Activated CD4-positive, alpha-beta T cell treated with anti-CD3 and anti-CD28 coated beads, Interleukin-10, Interleukin-2, amounts not matched to agents 100 ng/mL and 50 ng/mL, durations not matched to agents 16 hours and 8 hours (primary cell): ENCODE data around the gene MEIOB.
"Not testable (repeated sequence)": the region's sequence is repeated elsewhere in the genome, so short reads cannot be mapped to it uniquely, and the experiment has no call there.

ENCODE experiments used
- DNase-seq: peaks from one replicate; pipeline ENCODE4 v3.0.0-alpha.2; 2020

MEIOB gene

GRCh38 chr16:1871974-1872635 lies at the start of gene MEIOB:
Gene MEIOB, minus strand, starts transcription at chr16:1872164. Its CDS starts 3,989 bp downstream, at chr16:1868175.
- peak; percentile 17 for DNase-seq

GRCh38 chr16:1920727-1921171 lies 48.8 kb upstream of the MEIOB start:
- peak; percentile 36 for DNase-seq

- not testable (repeated sequence) for DNase-seq
Measured at GRCh38 chr16:1920122-1920521, 48.2 kb upstream of the MEIOB start.

- no peak for DNase-seq
Measured at GRCh38 chr16:1919327-1919998, 47.5 kb upstream of the MEIOB start.

GRCh38 chr16:1918351-1919326 lies 46.7 kb upstream of the MEIOB start, which contains the start of gene HS3ST6:
Gene HS3ST6, minus strand, starts transcription at chr16:1918415. Its CDS starts 92 bp downstream, at chr16:1918323.
- no peak for DNase-seq

- no peak for DNase-seq
Measured at GRCh38 chr16:1917665-1918350, 45.8 kb upstream of the MEIOB start.

- DNase-seq, result no peak
Measured at GRCh38 chr16:1917056-1917664, 45.2 kb upstream of the MEIOB start.

- DNase-seq, result no peak
Measured at GRCh38 chr16:1916640-1916990, 44.7 kb upstream of the MEIOB start.

- DNase-seq, result no peak
Measured at GRCh38 chr16:1915732-1916639, 44.0 kb upstream of the MEIOB start.

- no peak for DNase-seq
Measured at GRCh38 chr16:1914988-1915387, 43.0 kb upstream of the MEIOB start.

- DNase-seq, result no peak
Measured at GRCh38 chr16:1914084-1914608, 42.2 kb upstream of the MEIOB start.

GRCh38 chr16:1913327-1914083 lies 41.5 kb upstream of the MEIOB start:
- no peak for DNase-seq

GRCh38 chr16:1912215-1912543 lies 40.2 kb upstream of the MEIOB start:
- no peak for DNase-seq

- no peak for DNase-seq
Measured at GRCh38 chr16:1911467-1912214, 39.7 kb upstream of the MEIOB start.

GRCh38 chr16:1909561-1910231 lies 37.7 kb upstream of the MEIOB start:
- DNase-seq, result no peak

GRCh38 chr16:1908983-1909382 lies 37.0 kb upstream of the MEIOB start:
- DNase-seq, result no peak

GRCh38 chr16:1908184-1908583 lies 36.2 kb upstream of the MEIOB start:
- DNase-seq, result no peak

GRCh38 chr16:1907226-1907860 lies 35.4 kb upstream of the MEIOB start:
- DNase-seq, result no peak

- DNase-seq, result no peak
Measured at GRCh38 chr16:1906846-1907165, 34.8 kb upstream of the MEIOB start.
